A549 (cell line): Measurements from ENCODE around the gene PPM1H. TPM values are rescaled to one million over a fixed set of nuclear protein-coding genes. Genes with fewer than 3 reads are reported as not detected.

Source experiments
- ATAC-seq, 2 experiments: fragments of 200-7000 bp in 1 of 2; fragments of >200 bp in 1 of 2; cut with Nextera tagmentation in 1 of 2; cut with Tn5 transposase in 1 of 2; 3 replicates each; pipeline versions ENCODE4 v1.8.0 to v1.9.1; 2018 to 2020; ENCODE audit warnings: mild to moderate bottlenecking in 1 of 2, moderate library complexity in 1 of 2
- CTCF ChIA-PET: fragments of 300-600 bp; sonication (Branson Sonifier 250); formaldehyde crosslinking; extraction: SDS; loops from one replicate; lab custom pipeline; 2021; ENCODE audit warnings: antibody characterized with exemption, inconsistent platforms; lab: Yijun Ruan, JAX
- POLR2A ChIA-PET: fragments of 350-600 bp; formaldehyde crosslinking; extraction: SDS; loops from one replicate; lab custom pipeline; 2021; ENCODE audit warnings: antibody characterized with exemption, inconsistent platforms; lab: Yijun Ruan, JAX
- DNase-seq, 2 experiments: peaks; one replicate each; pipeline versions ENCODE4 v3.0.0 to v3.0.0-alpha.2; 2011 to 2016; ENCODE audit warnings: low read depth in 1 of 2, low spot score in 1 of 2
- FAIRE-seq: peaks from 2 replicates; lab custom pipeline; 2011; peaks lifted over from hg19 to GRCh38; lab: Jason Lieb, UNC
- H3K27ac ChIP-seq, 2 experiments: fragments of >200 bp; sonication (Bioruptor Twin); formaldehyde crosslinking; 3 replicates each; pipeline ENCODE4 v1.5.1; 2016 to 2017
- H3K4me1 ChIP-seq: fragments of >200 bp; sonication (Bioruptor Twin); formaldehyde crosslinking; 3 replicates; pipeline ENCODE4 v1.6.1; 2016
- H3K4me2 ChIP-seq: fragments of >200 bp; sonication (Bioruptor Twin); formaldehyde crosslinking; 3 replicates; pipeline ENCODE4 v1.6.1; 2016
- H3K4me3 ChIP-seq: fragments of >200 bp; sonication (Bioruptor Twin); formaldehyde crosslinking; 3 replicates; pipeline ENCODE4 v1.5.1; 2016
- H3K9me3 ChIP-seq: fragments of >200 bp; sonication (Bioruptor Twin); formaldehyde crosslinking; 3 replicates; pipeline ENCODE4 v1.6.1; 2016
- ATOH8 ChIP-seq: fragments of 250-450 bp; sonication (Bioruptor Pico); IDR thresholded peaks from 2 replicates; pipeline ENCODE4 v1.5.0; 2020; ENCODE audit warnings: low read depth, mild to moderate bottlenecking, moderate library complexity
- BCL3 ChIP-seq: fragments of >200 bp; sonication (Bioruptor Twin); formaldehyde crosslinking; IDR thresholded peaks from 3 replicates; pipeline ENCODE4 v1.6.1; 2016
- CEBPB ChIP-seq, 2 experiments: fragments of >200 bp in 1 of 2; sonication (Bioruptor Twin) in 1 of 2; formaldehyde crosslinking in 1 of 2; IDR thresholded peaks; 2 replicates each; pipeline ENCODE4 v1.6.1; 2012 to 2016
- CHD4 ChIP-seq: fragments of 200-600 bp; sonication (generic); IDR thresholded peaks from 2 replicates; pipeline ENCODE4 v1.6.1; 2016; ENCODE audit warnings: antibody characterized with exemption, mild to moderate bottlenecking, borderline replicate concordance
- EHMT2 ChIP-seq: fragments of 200-600 bp; sonication (generic); IDR thresholded peaks from 2 replicates; pipeline ENCODE4 v1.6.1; 2016; ENCODE audit warnings: antibody characterized with exemption, low read depth, mild to moderate bottlenecking, moderate library complexity
- EP300 ChIP-seq, 2 experiments: fragments of >200 bp; sonication (Bioruptor Twin); formaldehyde crosslinking; IDR thresholded peaks; 2 replicates in 1 of 2; 3 replicates in 1 of 2; pipeline ENCODE4 v1.6.1; 2016 to 2017
- FOSB ChIP-seq: fragments of 250-450 bp; sonication (Bioruptor Pico); IDR thresholded peaks from 2 replicates; pipeline ENCODE4 v1.5.0; 2020; ENCODE audit warnings: mild to moderate bottlenecking, moderate library complexity
- FOSL2 ChIP-seq, 2 experiments: fragments of 450-650 bp in 1 of 2; fragments of >200 bp in 1 of 2; sonication (Bioruptor Twin) in 1 of 2; formaldehyde crosslinking; IDR thresholded peaks; 2 replicates each; pipeline versions ENCODE4 v1.5.0 to v1.6.1; 2016 to 2020; ENCODE audit warnings: mild to moderate bottlenecking in 1 of 2, moderate library complexity in 1 of 2
- GATA3 ChIP-seq: IDR thresholded peaks from 2 replicates; pipeline ENCODE4 v1.6.1; 2012; ENCODE audit warnings: borderline replicate concordance
- HDAC2 ChIP-seq: fragments of 200-600 bp; sonication (generic); IDR thresholded peaks from 2 replicates; pipeline ENCODE4 v1.6.1; 2016
- HES2 ChIP-seq: fragments of >200 bp; sonication (Bioruptor Twin); formaldehyde crosslinking; IDR thresholded peaks from 2 replicates; pipeline ENCODE4 v1.6.1; 2016
- HOXA7 ChIP-seq: fragments of 250-450 bp; sonication (Bioruptor Pico); IDR thresholded peaks from 2 replicates; pipeline ENCODE4 v1.5.0; 2020; ENCODE audit warnings: mild to moderate bottlenecking, moderate library complexity
- HOXB13 ChIP-seq: fragments of 250-450 bp; sonication (Bioruptor Pico); IDR thresholded peaks from 2 replicates; pipeline ENCODE4 v1.5.0; 2020; ENCODE audit warnings: low read depth, mild to moderate bottlenecking, moderate library complexity
- JUNB ChIP-seq: fragments of >200 bp; sonication (Bioruptor Twin); formaldehyde crosslinking; IDR thresholded peaks from 2 replicates; pipeline ENCODE4 v1.6.1; 2016
- KDM5A ChIP-seq: fragments of 200-600 bp; sonication (generic); IDR thresholded peaks from 2 replicates; pipeline ENCODE4 v1.6.1; 2016; ENCODE audit warnings: antibody characterized with exemption, mild to moderate bottlenecking
- NFE2L2 ChIP-seq: fragments of 150-350 bp; conservative IDR thresholded peaks from 2 replicates; pipeline ENCODE4 v1.6.1; 2014; ENCODE audit warnings: low read length
- PHF8 ChIP-seq: fragments of 200-600 bp; sonication (generic); IDR thresholded peaks from 2 replicates; pipeline ENCODE4 v1.6.1; 2016; ENCODE audit warnings: low read depth, mild to moderate bottlenecking, antibody characterized with exemption, moderate library complexity, borderline replicate concordance
- RAD21 ChIP-seq, 2 experiments: fragments of >200 bp in 1 of 2; sonication (Bioruptor Twin) in 1 of 2; formaldehyde crosslinking in 1 of 2; IDR thresholded peaks in 1 of 2; conservative IDR thresholded peaks in 1 of 2; 2 replicates in 1 of 2; 3 replicates in 1 of 2; pipeline ENCODE4 v1.6.1; 2012 to 2018; ENCODE audit warnings: inconsistent platforms in 1 of 2
- RARB ChIP-seq: fragments of 250-450 bp; sonication (Bioruptor Pico); IDR thresholded peaks from 2 replicates; pipeline ENCODE4 v1.8.0; 2021; ENCODE audit warnings: mild to moderate bottlenecking, moderate library complexity
- RCOR1 ChIP-seq: fragments of 150-350 bp; IDR thresholded peaks from 2 replicates; pipeline ENCODE4 v1.6.1; 2014; ENCODE audit warnings: antibody characterized with exemption, low read length, low read depth
- SMC3 ChIP-seq: fragments of >200 bp; sonication (Bioruptor Twin); formaldehyde crosslinking; IDR thresholded peaks from 3 replicates; pipeline ENCODE4 v1.6.1; 2018; ENCODE audit warnings: inconsistent platforms
- SREBF2 ChIP-seq: fragments of 450-650 bp; IDR thresholded peaks from 2 replicates; pipeline ENCODE4 v1.6.1; 2014; ENCODE audit warnings: mild to moderate bottlenecking, moderate library complexity
- TP53 ChIP-seq: fragments of 250-450 bp; sonication (Bioruptor Pico); IDR thresholded peaks from 2 replicates; pipeline ENCODE4 v1.5.0; 2021; ENCODE audit warnings: mild to moderate bottlenecking, moderate library complexity
- ZC3H11A ChIP-seq: fragments of 450-650 bp; IDR thresholded peaks from 2 replicates; pipeline ENCODE4 v1.6.1; 2014; ENCODE audit warnings: antibody characterized with exemption, mild to moderate bottlenecking
- ZFP36 ChIP-seq: fragments of 450-650 bp; IDR thresholded peaks from 2 replicates; pipeline ENCODE4 v1.6.1; 2014; ENCODE audit warnings: borderline replicate concordance; ENCODE audit not compliant: partially characterized antibody
- ZNF302 ChIP-seq: fragments of 250-450 bp; sonication (Bioruptor Pico); IDR thresholded peaks from 2 replicates; pipeline ENCODE4 v1.9.0; 2021; ENCODE audit warnings: inconsistent platforms, mild to moderate bottlenecking, moderate library complexity
- WGBS: methylation state at CpG from one replicate; pipeline ENCODE4 v1.1.6; 2017; ENCODE audit errors: missing lambda C conversion rate; 5-methylcytosine and 5-hydroxymethylcytosine counted together
- polyA plus RNA-seq, 4 experiments: library from polyadenylated mRNA; depleted of rRNA in 3 of 4; stranded (reverse); fragments of >200 nt; fragmentation: RNase III in 1 of 4; extraction: RNeasy Plus Mini Kit Qiagen cat#74134 plus additional on column Dnase treatment in 1 of 4; gene quantifications; 2 replicates in 3 of 4; 3 replicates in 1 of 4; pipeline ENCODE4 v1.2.3, GENCODE V29; 2011 to 2017
- TF ChIP-seq, protein P1 (sequence below): IDR thresholded peaks from 2 replicates; pipeline ENCODE4 v1.6.1; 2012; ENCODE audit warnings: low read depth, borderline replicate concordance
- TF ChIP-seq, protein P2 (sequence below): IDR thresholded peaks from 2 replicates; pipeline ENCODE4 v1.6.1; 2012
- TF ChIP-seq, protein P3 (sequence below): fragments of 250-450 bp; sonication (Bioruptor Pico); IDR thresholded peaks from 2 replicates; pipeline ENCODE4 v1.5.0; 2021; ENCODE audit warnings: mild to moderate bottlenecking, moderate library complexity, borderline replicate concordance
- TF ChIP-seq, protein P4 (sequence below): fragments of >200 bp; sonication (Bioruptor Twin); formaldehyde crosslinking; IDR thresholded peaks from 3 replicates; pipeline ENCODE4 v1.5.1; 2016

The PPM1H gene
- polyA plus RNA-seq, 2 of the 4 experiments (the other 2 are of a cell fraction): 7.8 TPM

DNA sequence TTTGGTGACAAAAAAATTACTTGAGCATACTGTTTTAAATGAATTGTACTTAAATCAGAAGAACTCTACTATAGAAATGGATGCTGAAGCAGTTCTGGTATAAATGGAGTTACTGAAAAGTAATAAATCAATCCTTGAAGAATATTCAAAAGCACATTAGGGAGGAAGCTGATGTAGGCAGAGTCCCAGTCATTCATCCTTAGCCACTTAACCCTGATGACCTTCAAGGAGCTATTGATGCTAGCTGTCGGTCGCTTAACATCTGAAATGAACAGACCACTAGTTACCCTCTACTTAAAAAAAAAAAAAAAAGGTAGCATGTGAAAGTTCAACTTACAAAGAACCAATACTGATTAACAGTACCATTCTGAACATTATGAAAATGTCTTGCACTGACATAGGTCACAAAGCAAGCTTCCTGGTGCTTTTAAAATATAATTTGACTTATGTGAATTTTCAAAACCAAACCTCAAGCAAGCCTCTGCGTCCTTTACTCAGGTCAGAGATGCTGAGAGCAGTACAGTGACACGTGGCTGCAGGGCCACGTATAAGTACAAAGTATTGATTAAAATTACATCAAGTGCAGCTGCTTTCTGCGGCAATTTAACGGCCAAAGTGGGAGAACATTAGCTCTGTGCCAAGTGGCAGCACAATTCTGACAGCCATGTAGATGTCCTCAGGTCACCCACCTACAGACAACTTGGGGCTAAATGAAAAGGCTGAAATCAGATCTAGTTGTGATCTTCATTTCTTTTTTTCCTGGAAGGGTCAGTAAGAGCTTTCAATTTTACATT lies 18.1 kb downstream of the PPM1H start:
- Histone ChIP-seq H3K4me3 (no peak overlapping the region), H3K9me3 (no peaks in the 10 kb centered on the region), H3K4me2 (no peak overlapping the region), H3K27ac (no peak overlapping the region), H3K4me1 (peaks cover 14% of the 10 kb centered on the region; the same call in 2 of the 3 replicates)
- ATAC-seq (no peak), DNase-seq (no peak), FAIRE-seq (no peak)
- CTCF ChIA-PET: interaction anchor here (0.7 to 1.0 kb wide), 2 partner anchors 13 to 103 kb away, joined by 3 to 4 read pairs; no protein-coding TSS in a partner anchor
- 85% methylated on average over 7 of the region's 7 CpGs for WGBS
- POLR2A ChIA-PET: no interaction called here
- TF ChIP-seq CHD4 (no peak), ZC3H11A (no peak), RAD21 (conservative IDR thresholded peaks at IDR 0.05 in 1 of 2, IDR thresholded peaks at IDR 0.05 in 1 of 2) (no peak), SMC3 (no peak), FOSL2 (IDR thresholded peaks at IDR 0.05) (no peak), FOSL2 (CRISPR knock-in tag; IDR thresholded peaks at IDR 0.05) (no peak), ZNF302 (CRISPR knock-in tag) (no peak), HOXB13 (CRISPR knock-in tag) (no peak), KDM5A (no peak), SREBF2 (no peak), GATA3 (no peak), EP300 (IDR thresholded peaks at IDR 0.05) (no peak), RCOR1 (no peak), CEBPB (IDR thresholded peaks at IDR 0.05) (no peak), HOXA7 (CRISPR knock-in tag) (no peak), PHF8 (no peak), ATOH8 (no peak), EHMT2 (no peak)
- TF ChIP-seq, protein P1, sequence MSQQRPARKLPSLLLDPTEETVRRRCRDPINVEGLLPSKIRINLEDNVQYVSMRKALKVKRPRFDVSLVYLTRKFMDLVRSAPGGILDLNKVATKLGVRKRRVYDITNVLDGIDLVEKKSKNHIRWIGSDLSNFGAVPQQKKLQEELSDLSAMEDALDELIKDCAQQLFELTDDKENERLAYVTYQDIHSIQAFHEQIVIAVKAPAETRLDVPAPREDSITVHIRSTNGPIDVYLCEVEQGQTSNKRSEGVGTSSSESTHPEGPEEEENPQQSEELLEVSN: no peak

- TF ChIP-seq CEBPB (IDR thresholded peaks at IDR 0.05) (no peak), NFE2L2 (no peak), BCL3 (no peak), ZFP36 (no peak), HDAC2 (no peak), GATA3 (no peak), TP53 (no peak), RARB (CRISPR knock-in tag) (no peak), FOSB (no peak), HES2 (no peak), JUNB (no peak)
- TF ChIP-seq, protein P2, sequence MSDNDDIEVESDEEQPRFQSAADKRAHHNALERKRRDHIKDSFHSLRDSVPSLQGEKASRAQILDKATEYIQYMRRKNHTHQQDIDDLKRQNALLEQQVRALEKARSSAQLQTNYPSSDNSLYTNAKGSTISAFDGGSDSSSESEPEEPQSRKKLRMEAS: no peak
- TF ChIP-seq, protein P3, sequence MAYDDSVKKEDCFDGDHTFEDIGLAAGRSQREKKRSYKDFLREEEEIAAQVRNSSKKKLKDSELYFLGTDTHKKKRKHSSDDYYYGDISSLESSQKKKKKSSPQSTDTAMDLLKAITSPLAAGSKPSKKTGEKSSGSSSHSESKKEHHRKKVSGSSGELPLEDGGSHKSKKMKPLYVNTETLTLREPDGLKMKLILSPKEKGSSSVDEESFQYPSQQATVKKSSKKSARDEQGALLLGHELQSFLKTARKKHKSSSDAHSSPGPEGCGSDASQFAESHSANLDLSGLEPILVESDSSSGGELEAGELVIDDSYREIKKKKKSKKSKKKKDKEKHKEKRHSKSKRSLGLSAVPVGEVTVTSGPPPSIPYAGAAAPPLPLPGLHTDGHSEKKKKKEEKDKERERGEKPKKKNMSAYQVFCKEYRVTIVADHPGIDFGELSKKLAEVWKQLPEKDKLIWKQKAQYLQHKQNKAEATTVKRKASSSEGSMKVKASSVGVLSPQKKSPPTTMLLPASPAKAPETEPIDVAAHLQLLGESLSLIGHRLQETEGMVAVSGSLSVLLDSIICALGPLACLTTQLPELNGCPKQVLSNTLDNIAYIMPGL (CRISPR knock-in tag): no peak
- TF ChIP-seq, protein P4, sequence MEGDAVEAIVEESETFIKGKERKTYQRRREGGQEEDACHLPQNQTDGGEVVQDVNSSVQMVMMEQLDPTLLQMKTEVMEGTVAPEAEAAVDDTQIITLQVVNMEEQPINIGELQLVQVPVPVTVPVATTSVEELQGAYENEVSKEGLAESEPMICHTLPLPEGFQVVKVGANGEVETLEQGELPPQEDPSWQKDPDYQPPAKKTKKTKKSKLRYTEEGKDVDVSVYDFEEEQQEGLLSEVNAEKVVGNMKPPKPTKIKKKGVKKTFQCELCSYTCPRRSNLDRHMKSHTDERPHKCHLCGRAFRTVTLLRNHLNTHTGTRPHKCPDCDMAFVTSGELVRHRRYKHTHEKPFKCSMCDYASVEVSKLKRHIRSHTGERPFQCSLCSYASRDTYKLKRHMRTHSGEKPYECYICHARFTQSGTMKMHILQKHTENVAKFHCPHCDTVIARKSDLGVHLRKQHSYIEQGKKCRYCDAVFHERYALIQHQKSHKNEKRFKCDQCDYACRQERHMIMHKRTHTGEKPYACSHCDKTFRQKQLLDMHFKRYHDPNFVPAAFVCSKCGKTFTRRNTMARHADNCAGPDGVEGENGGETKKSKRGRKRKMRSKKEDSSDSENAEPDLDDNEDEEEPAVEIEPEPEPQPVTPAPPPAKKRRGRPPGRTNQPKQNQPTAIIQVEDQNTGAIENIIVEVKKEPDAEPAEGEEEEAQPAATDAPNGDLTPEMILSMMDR: no peak
- ChIA-PET CTCF (no interaction called here), POLR2A (no interaction called here)
- Histone ChIP-seq H3K9me3 (no peaks in the 10 kb centered on the region), H3K4me1 (peaks cover 11% of the 10 kb centered on the region; the same call in 2 of the 3 replicates), H3K4me3 (no peak overlapping the region), H3K4me2 (no peak overlapping the region), H3K27ac (no peak overlapping the region)
- ATAC-seq (no peak), DNase-seq (no peak), FAIRE-seq (no peak)
- 92% methylated on average over 6 of the region's 6 CpGs for WGBS
Measured at GRCh38 chr12:62915204-62915529, 19.8 kb downstream of the PPM1H start.
